LNCaP clone FGC (cell line): Measurements from ENCODE around the gene COL18A1.

ENCODE experiments used
- DNase-seq: peaks from one replicate; pipeline ENCODE4 v3.0.0-alpha.2; 2011; ENCODE audit warnings: low read depth
- H3K4me3 ChIP-seq: 2 replicates; pipeline ENCODE4 v1.5.1; 2011; ENCODE audit warnings: mild to moderate bottlenecking, low read depth, low read length, control low read depth
- CTCF ChIP-seq: IDR thresholded peaks from 2 replicates; pipeline ENCODE4 v1.5.1; 2012; ENCODE audit warnings: mild to moderate bottlenecking; ENCODE audit not compliant: control insufficient read depth, insufficient read depth; ENCODE audit errors: extremely low read depth

COL18A1 gene

GRCh38 chr21:45468051-45468970 is 63.3 kb downstream of the COL18A1 start:
- no peak for TF ChIP-seq CTCF
- no peak for DNase-seq
- H3K4me3 ChIP-seq, result no peak overlapping the region

GRCh38 chr21:45468971-45469272 is 64.0 kb downstream of the COL18A1 start:
- H3K4me3 ChIP-seq, result no peak overlapping the region
- no peak for TF ChIP-seq CTCF
- DNase-seq, result no peak

GRCh38 chr21:45469273-45470086 is 64.5 kb downstream of the COL18A1 start:
- no peak overlapping the region for H3K4me3 ChIP-seq
- DNase-seq, result no peak
- no peak for TF ChIP-seq CTCF

- no peak for DNase-seq
These were observed 65.1 kb downstream of the COL18A1 start for GRCh38 chr21:45470087-45470515.

GRCh38 chr21:45470773-45471524 is 66.0 kb downstream of the COL18A1 start:
- no peak overlapping the region for H3K4me3 ChIP-seq
- DNase-seq, result no peak
- TF ChIP-seq CTCF, result no peak

More at GRCh38 chr21:45470087-45470515, 65.1 kb downstream of the COL18A1 start:
- no peak for TF ChIP-seq CTCF
- no peak overlapping the region for H3K4me3 ChIP-seq

GRCh38 chr21:45471525-45472221 is 66.7 kb downstream of the COL18A1 start:
- no peak overlapping the region for H3K4me3 ChIP-seq
- no peak for TF ChIP-seq CTCF
- DNase-seq, result no peak
